NCI-H69 (cell line): ENCODE results near the gene CNIH3.

ENCODE experiments used
- DNase-seq: peaks from one replicate; lab custom pipeline; 2025; lab: John Stamatoyannopoulos, UW

CNIH3 gene

DNA sequence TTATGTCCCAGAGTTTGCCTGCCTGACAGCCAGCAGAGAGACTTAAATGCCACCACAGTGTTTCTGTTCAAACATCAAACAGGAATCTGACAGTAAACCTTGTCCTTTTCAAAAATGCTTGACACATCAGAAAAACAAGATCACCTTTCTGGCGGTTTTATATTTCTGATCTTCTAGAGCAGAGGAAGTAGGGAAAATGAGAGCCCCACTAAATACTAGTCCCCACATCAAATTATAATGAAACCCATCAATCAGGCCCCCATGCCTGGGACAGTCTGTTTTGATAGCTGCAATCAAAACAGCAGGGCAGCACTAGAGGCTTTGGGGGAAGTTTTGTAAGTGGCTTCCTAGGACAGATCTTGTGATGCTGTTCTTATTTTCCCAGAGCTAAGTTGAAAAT is 129.3 kb downstream of the CNIH3 start:
- DNase-seq, result no peak

GRCh38 chr1:224745924-224746323 is 129.8 kb downstream of the CNIH3 start:
- no peak for DNase-seq

GRCh38 chr1:224747578-224747977 is 131.5 kb downstream of the CNIH3 start:
- DNase-seq, result peak; percentile 25

DNA sequence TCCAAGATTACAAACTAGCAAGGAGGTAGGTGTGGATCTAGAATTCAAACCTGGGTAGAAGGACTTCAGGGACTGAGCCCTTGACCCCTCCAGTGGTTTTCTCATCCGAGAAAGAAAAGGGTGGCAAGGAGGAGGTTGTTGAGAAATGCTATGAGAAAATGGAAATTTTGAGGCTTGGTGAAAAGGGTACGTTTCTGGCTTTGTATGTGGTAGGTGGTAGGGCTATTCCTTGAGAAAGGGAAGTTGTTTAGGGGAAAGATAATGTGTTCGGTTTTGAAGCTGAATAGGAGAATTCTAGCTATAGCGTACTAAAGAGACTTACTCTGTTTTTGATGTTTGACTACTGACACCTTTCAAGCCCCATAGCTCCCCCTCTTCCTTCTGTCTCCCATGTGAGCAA is 133.8 kb downstream of the CNIH3 start:
- DNase-seq, result no peak

- no peak for DNase-seq
These were observed 135.7 kb downstream of the CNIH3 start for GRCh38 chr1:224751624-224752311.

- no peak for DNase-seq
These were observed 137.4 kb downstream of the CNIH3 start for GRCh38 chr1:224753491-224753890.

- no peak for DNase-seq
These were observed 139.5 kb downstream of the CNIH3 start for GRCh38 chr1:224755586-224755985.

- no peak for DNase-seq
These were observed 141.4 kb downstream of the CNIH3 start for GRCh38 chr1:224757508-224757907.

GRCh38 chr1:224759135-224759534 is 143.0 kb downstream of the CNIH3 start:
- DNase-seq, result no peak

GRCh38 chr1:224759681-224760091 is 143.6 kb downstream of the CNIH3 start:
- DNase-seq, result no peak

GRCh38 chr1:224760163-224760562 is 144.0 kb downstream of the CNIH3 start:
- DNase-seq, result no peak

DNA sequence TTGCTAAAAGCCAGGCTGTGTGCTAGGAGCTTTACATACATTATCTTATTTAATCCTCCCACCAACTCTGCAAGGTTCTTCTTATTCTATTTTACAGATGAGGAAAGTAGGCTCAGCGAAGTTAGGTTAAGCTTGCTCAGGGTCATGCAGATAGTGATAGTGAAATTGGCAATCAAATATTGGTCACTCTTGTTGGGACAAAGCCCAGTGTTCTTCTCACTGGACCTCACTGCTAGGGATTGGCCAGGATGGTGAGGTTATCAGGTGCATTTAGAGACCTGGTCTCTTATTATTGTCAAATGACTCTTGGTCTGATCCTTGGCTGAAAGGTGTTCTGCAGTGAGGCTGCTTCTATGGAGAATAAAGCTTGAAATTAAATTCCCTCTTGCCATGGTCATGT is 145.1 kb downstream of the CNIH3 start:
- DNase-seq, result no peak

GRCh38 chr1:224762046-224762445 is 145.9 kb downstream of the CNIH3 start:
- DNase-seq, result no peak

GRCh38 chr1:224762701-224763100 is 146.6 kb downstream of the CNIH3 start:
- DNase-seq, result no peak

GRCh38 chr1:224763126-224763775 is 147.1 kb downstream of the CNIH3 start:
- DNase-seq, result no peak

DNA sequence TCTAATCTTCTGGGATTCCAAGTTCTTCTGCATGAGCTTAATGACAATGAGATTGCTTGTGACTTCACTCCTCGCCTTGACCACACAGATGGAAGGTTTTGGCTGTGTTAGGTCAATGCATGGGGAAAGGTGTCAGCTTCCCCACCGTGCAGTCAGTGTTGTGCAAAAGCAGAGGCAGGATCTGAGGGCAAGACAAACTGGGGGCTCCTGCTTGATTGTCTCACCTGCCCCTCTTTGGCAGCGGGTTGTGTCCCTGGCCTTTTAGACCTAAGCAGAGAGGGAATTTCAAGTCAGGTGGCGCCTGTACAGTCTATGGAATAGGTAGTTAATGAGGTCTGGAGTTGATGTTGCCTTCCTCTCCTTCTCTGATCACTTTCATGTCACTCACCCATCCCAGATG is 150.1 kb downstream of the CNIH3 start:
- DNase-seq, result no peak

DNA sequence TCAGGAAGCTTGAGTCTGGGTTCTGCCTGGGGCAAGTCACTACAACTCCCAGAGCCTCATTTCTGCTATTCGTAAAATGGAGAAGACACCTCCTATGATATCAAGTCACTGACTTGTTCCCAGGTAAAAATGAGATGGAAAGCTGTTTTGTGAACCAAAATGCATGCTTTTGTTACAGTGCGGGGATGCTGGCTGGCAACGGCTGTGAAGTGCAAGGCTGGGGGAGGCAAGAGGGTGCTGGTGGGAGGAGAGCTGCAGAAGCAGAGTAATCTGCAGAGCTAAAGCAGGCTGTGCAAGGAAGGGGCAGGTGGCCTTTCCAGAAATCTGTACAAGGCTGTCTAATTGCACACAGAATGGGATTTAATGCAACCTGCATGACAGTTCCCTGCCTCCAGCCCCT is 150.9 kb downstream of the CNIH3 start:
- no peak for DNase-seq

- DNase-seq, result no peak
These were observed 151.6 kb downstream of the CNIH3 start for GRCh38 chr1:224767676-224768075.

GRCh38 chr1:224768971-224769370 is 152.9 kb downstream of the CNIH3 start:
- no peak for DNase-seq

DNA sequence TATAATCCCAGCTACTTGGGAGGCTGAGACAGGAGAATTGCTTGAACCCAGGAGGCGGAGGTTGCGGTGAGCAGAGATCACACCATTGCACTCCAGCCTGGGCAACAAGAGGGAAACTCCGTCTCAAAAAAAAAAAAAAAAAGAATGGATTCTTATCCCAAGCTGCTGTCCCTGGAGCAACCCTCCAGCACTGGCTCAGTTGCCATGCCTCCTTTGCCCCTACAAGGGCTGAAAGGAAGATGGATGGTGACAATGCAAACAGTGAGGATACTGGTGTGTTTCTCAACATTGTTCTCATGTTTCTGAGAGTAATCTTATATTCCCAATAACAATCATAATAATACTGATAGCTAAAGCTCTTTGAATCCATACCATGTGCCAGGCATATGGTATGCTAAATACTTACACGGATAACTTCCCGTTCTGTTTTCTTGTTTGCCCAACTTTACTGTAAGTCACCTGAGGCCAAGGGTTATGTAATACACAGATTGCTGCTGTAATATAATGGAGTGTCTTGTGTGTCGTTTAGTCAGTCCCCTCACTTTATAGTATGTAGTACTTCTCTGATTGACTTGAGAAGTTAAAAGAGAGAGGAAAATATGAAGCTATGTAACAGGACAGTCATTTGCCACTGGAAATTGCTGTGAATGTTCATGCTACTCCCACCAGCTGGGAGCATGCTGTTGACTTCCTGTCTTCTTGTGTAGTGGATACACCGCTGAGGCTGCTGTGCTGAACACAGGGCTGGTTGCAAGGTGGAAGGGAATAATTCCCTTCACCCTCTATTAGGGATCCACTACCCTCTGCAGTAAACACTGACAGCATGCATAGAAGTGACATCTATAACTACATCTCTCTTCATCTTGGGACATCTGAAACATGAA is 153.6 kb downstream of the CNIH3 start:
- no peak for DNase-seq

DNA sequence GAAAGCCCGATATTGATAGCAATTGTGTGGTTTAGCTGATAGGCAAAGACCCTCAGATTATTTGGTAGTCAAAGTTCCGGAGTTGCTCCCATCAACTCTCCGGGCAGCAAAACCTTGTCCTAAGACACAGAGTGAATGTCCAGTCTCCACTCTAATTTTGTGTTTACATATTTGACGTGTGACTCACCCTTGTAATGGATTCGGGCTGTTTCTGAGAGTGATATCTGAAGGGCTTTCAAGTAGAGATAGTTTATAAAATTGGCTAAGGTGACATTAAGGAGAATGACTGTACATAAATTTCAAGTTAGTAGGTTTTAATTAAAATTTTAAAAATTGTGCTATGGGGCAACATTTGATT is 154.2 kb downstream of the CNIH3 start:
- no peak for DNase-seq

GRCh38 chr1:224773646-224774045 is 157.5 kb downstream of the CNIH3 start:
- no peak for DNase-seq

DNA sequence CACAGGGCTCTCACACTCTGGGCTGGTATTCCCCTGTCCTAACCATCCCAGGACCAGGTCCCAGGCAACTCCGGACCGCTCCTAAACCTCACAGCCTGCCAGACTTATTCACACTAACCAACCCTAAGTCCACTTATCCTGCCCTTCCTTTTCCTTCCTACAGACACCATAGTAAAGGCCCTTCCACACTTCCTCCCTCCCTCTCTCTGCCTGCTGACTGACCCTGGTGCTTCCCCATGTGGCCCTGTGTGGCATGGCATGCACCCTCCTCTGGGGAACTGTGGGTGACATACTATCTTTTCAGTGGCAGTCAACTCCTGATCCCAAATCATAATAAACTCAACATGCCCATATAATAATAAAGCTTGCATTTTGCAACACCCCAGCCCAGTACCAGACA is 158.3 kb downstream of the CNIH3 start:
- no peak for DNase-seq
